IMR-90 (cell line): ENCODE data around the gene CBL.

Experiments
- CTCF ChIP-seq: conservative IDR thresholded peaks from 2 replicates; pipeline ENCODE4 v1.5.1; 2012; ENCODE audit warnings: mild to moderate bottlenecking, low read depth, low read length, improper control_type of control experiment
- MAFK ChIP-seq: IDR thresholded peaks from 2 replicates; pipeline ENCODE4 v1.6.1; 2012; ENCODE audit warnings: low read depth, low read length, improper control_type of control experiment
- MAZ ChIP-seq: IDR thresholded peaks from 2 replicates; pipeline ENCODE4 v1.6.1; 2012; ENCODE audit warnings: low read depth, mild to moderate bottlenecking, low read length, improper control_type of control experiment, moderate library complexity, borderline replicate concordance
- POLR2A ChIP-seq: IDR thresholded peaks from 2 replicates; pipeline ENCODE4 v1.6.1; 2012; ENCODE audit warnings: mild to moderate bottlenecking, low read depth, low read length

- TF ChIP-seq CTCF (no peak), MAFK (no peak), MAZ (no peak), POLR2A (no peak)
Measured at GRCh38 chr11:119314726-119315125, 108.6 kb downstream of the CBL start.
